A673 (cell line): Measurements from ENCODE around the gene PCDHA5. TPM values are rescaled to one million over a fixed set of nuclear protein-coding genes. Genes with fewer than 3 reads are reported as not detected.
"Not testable (repeated sequence)": the region's sequence is repeated elsewhere in the genome, so short reads cannot be mapped to it uniquely, and the experiment has no call there.

Experiments used
- BruUV-seq: library from RNA; stranded (reverse); fragments of 400-500 nt; replicated peaks from 2 replicates; lab custom pipeline; 2021; lab: Mats Ljungman, UMichigan
- CTCF ChIA-PET: fragments of 300-600 bp; sonication (Branson Sonifier 250); formaldehyde crosslinking; loops from one replicate; lab custom pipeline; 2022; ENCODE audit warnings: antibody characterized with exemption; lab: Charles Lee
- POLR2A ChIA-PET: fragments of 300-600 bp; sonication (Branson Sonifier 250); formaldehyde crosslinking; loops from one replicate; lab custom pipeline; 2022; ENCODE audit warnings: antibody characterized with exemption; ENCODE audit not compliant: low non-redundant PET; lab: Charles Lee
- DNase-seq: peaks from one replicate; pipeline ENCODE4 v3.0.0-alpha.2; 2015; ENCODE audit warnings: low spot score
- H3K27ac ChIP-seq: fragments of 200-600 bp; sonication (generic); 2 replicates; pipeline ENCODE4 v1.5.1; 2016; ENCODE audit warnings: mixed run types, low read depth, mild to moderate bottlenecking, mixed read lengths, antibody characterized with exemption, low read length; ENCODE audit not compliant: poor library complexity, severe bottlenecking
- H3K27me3 ChIP-seq: fragments of 200-600 bp; sonication (generic); replicated peaks from 2 replicates; pipeline ENCODE4 v1.6.1; 2017; ENCODE audit warnings: mixed run types, low read depth, mild to moderate bottlenecking, mixed read lengths, antibody characterized with exemption, low read length; ENCODE audit not compliant: insufficient read depth, poor library complexity
- H3K36me3 ChIP-seq: fragments of 200-600 bp; sonication (generic); 2 replicates; pipeline ENCODE4 v1.6.1; 2016; ENCODE audit warnings: mixed run types, mild to moderate bottlenecking, mixed read lengths, antibody characterized with exemption, low read length; ENCODE audit not compliant: insufficient read depth, poor library complexity, severe bottlenecking
- H3K4me1 ChIP-seq: fragments of 200-600 bp; sonication (generic); 2 replicates; pipeline ENCODE4 v1.6.1; 2017; ENCODE audit warnings: mixed run types, mild to moderate bottlenecking, mixed read lengths, antibody characterized with exemption, low read length; ENCODE audit not compliant: insufficient read depth, poor library complexity, severe bottlenecking
- H3K4me3 ChIP-seq: fragments of 200-600 bp; sonication (generic); 2 replicates; pipeline ENCODE4 v1.5.1; 2016; ENCODE audit warnings: low read depth, mixed run types, mild to moderate bottlenecking, mixed read lengths, low read length; ENCODE audit not compliant: poor library complexity, severe bottlenecking
- H3K9me3 ChIP-seq: fragments of 200-600 bp; sonication (generic); 2 replicates; pipeline ENCODE4 v1.6.1; 2016; ENCODE audit warnings: mixed run types, low read depth, mild to moderate bottlenecking, mixed read lengths, antibody characterized with exemption, low read length; ENCODE audit not compliant: poor library complexity, severe bottlenecking
- EZH2 ChIP-seq: fragments of 200-600 bp; sonication (generic); IDR thresholded peaks from 2 replicates; pipeline ENCODE4 v1.6.1; 2017; ENCODE audit warnings: borderline replicate concordance, low read depth, mild to moderate bottlenecking, mixed read lengths, antibody characterized with exemption, low read length; ENCODE audit not compliant: poor library complexity, severe bottlenecking
- intact Hi-C: fragments of 100-400 bp; cut with micrococcal nuclease; formaldehyde crosslinking; loops from one replicate; pipeline ENCODE4 v1.10.0; 2022; ENCODE audit not compliant: unreplicated experiment
- total RNA-seq: library from RNA; stranded (reverse); gene quantifications from 2 replicates; pipeline ENCODE4 v1.2.3, GENCODE V29; 2021
- TF ChIP-seq, protein P1 (sequence below): fragments of 300-800, 200-600 bp; sonication (generic); conservative IDR thresholded peaks from 2 replicates; pipeline ENCODE4 v1.5.1; 2017; ENCODE audit warnings: low read depth, mild to moderate bottlenecking, antibody characterized with exemption, low read length, moderate library complexity, mixed read lengths

PCDHA5 gene
- total RNA-seq, 1 experiment from 2014 or later, result 2.1 TPM

DNA sequence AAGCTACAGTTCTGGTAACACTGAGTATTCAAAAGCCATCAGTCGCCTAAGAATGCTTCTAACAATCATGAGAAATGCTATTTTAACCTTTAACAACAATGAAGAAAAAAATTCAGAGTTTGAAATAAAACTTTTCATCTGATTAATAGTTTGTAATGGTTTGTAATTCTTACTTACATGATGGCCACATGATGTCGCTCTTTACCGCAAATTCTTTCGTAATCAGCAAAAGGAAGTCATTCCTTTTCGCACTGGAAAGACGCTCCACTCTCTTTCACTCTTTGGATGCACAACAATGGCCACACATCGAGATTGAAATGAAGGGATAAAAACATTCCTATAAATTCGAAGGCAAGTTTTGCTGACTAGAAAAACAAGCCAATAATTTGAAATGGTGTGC is 12.6 kb downstream of the PCDHA5 start, which contains the start of gene PCDHA7:
PCDHA7 (plus strand) TSS at position 277 of the 400 bp plus-strand sequence; CDS start at position 392, 115 bp downstream.
- Histone ChIP-seq H3K36me3 (no peaks in the 10 kb centered on the region), H3K27ac (no peak within 1 kb of the TSS), H3K9me3 (peaks cover 11% of the 10 kb centered on the region), H3K27me3 (no peaks in the 10 kb centered on the region), H3K4me3 (no peak within 1 kb of the TSS), H3K4me1 (no peaks in the 10 kb centered on the region)
- no peak for TF ChIP-seq EZH2
- TF ChIP-seq, protein P1, sequence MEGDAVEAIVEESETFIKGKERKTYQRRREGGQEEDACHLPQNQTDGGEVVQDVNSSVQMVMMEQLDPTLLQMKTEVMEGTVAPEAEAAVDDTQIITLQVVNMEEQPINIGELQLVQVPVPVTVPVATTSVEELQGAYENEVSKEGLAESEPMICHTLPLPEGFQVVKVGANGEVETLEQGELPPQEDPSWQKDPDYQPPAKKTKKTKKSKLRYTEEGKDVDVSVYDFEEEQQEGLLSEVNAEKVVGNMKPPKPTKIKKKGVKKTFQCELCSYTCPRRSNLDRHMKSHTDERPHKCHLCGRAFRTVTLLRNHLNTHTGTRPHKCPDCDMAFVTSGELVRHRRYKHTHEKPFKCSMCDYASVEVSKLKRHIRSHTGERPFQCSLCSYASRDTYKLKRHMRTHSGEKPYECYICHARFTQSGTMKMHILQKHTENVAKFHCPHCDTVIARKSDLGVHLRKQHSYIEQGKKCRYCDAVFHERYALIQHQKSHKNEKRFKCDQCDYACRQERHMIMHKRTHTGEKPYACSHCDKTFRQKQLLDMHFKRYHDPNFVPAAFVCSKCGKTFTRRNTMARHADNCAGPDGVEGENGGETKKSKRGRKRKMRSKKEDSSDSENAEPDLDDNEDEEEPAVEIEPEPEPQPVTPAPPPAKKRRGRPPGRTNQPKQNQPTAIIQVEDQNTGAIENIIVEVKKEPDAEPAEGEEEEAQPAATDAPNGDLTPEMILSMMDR, result peak; percentile 50; the same call in 1 of the 2 replicates
- ChIA-PET POLR2A (no interaction called here), CTCF (no interaction called here)
- no TSS peak for BruUV-seq
- peak; percentile 42 for DNase-seq
- intact Hi-C loops, result no loop called here

DNA sequence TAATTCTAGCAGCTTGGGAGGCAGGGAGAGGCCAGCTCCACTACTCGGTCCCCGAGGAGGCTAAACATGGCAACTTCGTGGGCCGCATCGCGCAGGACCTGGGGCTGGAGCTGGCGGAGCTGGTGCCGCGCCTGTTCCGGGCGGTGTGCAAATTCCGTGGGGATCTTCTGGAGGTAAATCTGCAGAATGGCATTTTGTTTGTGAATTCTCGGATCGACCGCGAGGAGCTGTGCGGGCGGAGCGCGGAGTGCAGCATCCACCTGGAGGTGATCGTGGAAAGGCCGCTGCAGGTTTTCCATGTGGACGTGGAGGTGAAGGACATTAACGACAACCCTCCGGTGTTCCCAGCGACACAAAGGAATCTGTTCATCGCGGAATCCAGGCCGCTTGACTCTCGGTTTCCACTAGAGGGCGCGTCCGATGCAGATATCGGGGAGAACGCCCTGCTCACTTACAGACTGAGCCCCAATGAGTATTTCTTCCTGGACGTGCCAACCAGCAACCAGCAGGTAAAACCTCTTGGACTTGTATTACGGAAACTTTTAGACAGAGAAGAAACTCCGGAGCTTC is 13.1 kb downstream of the PCDHA5 start:
- DNase-seq, H3K4me3 ChIP-seq, H3K36me3 ChIP-seq, H3K27ac ChIP-seq, BruUV-seq, POLR2A ChIA-PET, intact Hi-C loops, H3K4me1 ChIP-seq, CTCF ChIA-PET, H3K27me3 ChIP-seq: not testable (repeated sequence)
- peaks cover 11% of the 10 kb centered on the region for H3K9me3 ChIP-seq

DNA sequence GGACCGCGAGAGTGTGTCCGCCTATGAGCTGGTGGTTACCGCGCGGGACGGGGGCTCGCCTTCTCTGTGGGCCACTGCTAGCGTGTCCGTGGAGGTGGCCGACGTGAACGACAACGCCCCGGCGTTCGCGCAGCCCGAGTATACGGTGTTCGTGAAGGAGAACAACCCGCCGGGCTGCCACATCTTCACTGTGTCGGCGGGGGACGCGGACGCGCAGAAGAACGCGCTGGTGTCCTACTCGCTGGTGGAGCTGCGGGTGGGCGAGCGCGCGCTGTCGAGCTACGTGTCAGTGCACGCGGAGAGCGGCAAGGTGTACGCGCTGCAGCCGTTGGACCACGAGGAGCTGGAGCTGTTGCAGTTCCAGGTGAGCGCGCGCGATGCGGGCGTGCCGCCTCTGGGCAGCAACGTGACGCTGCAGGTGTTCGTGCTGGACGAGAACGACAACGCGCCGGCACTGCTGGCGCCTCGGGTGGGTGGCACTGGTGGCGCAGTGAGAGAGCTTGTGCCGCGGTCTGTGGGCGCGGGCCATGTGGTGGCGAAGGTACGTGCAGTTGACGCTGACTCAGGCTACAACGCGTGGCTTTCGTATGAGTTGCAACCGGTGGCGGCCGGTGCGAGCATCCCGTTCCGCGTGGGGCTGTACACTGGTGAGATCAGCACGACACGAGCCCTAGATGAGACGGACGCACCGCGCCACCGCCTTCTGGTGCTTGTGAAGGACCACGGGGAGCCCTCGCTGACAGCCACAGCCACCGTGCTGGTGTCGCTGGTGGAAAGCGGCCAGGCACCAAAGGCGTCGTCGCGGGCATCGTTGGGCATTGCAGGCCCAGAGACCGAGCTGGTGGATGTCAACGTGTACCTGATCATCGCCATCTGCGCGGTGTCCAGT is 14.5 kb downstream of the PCDHA5 start:
- no peaks in the 10 kb centered on the region for H3K27me3 ChIP-seq
- H3K9me3 ChIP-seq, result peaks cover 11% of the 10 kb centered on the region
- intact Hi-C loops, result no loop called here
- no peak overlapping the region for H3K4me3 ChIP-seq
- H3K27ac ChIP-seq, result no peak overlapping the region
- ChIA-PET POLR2A (no interaction called here), CTCF (no interaction called here)
- no peak for DNase-seq
- TF ChIP-seq EZH2, result no peak
- TF ChIP-seq, protein P1, result no peak
- BruUV-seq, result no TSS peak
- no peaks in the 10 kb centered on the region for H3K36me3 ChIP-seq
- H3K4me1 ChIP-seq, result no peaks in the 10 kb centered on the region
